NCI-H187 treated with DMSO at 0.1 percent for 48 hours (cell line): ENCODE results near the gene OR52E5.

ENCODE experiments used
- DNase-seq: peaks from one replicate; lab custom pipeline; 2025; lab: John Stamatoyannopoulos, UW

OR52E5 gene

DNA sequence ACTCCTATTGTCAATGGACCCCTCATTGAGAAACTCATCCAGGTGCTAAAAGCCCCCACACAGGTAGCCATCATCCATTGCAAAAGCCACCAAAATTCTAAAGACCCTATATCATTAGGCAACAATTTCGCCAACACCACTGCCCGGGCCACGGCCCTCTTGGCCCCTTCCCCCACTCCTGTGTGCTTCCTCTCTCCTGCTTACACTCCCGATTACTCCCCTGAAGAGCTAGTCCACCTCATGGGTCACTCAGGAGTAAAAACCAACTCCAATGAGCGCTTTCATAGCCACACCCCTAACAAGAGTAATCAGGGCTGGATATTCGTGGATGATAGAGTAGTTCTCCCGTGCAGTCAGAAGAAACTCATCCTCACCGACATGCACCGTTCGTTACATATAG is 40.1 kb downstream of the OR52E5 start:
- no peak for DNase-seq

DNA sequence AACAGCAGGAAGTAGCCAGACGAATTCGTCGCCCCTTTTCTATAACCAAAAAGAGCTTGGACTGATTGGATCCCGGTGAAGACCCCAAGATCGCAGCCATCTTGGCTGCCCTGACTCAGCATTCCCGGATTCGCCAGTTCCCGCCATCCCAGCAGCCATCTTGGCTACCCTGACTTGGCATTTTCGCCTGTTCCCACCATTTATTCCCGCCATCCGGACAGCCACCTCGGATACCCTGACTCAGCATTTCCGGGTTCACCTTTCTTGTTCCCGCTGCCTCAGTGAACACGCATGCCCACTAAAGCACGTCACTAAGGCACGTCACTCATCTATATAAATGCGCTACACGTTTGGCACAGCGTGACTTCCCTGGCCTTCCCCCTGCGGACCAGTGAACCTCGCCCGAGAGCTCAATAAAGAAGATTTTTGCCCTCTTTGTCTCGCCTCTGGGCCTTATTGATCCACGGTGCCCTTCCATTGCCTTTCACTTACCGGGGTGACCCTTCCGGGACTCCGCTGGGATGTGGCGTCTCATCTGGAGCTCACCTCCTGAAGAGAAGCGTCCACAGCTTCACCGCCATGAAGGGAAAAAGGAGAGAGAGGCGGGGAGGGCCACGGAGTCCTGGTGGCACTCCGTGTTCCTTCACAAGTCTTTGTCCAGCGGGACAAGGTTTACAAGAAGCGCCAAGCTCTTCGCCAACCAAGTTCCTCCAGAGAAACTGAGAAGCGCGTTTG is 45.0 kb downstream of the OR52E5 start:
- no peak for DNase-seq

- DNase-seq = no peak
These were observed 45.6 kb downstream of the OR52E5 start for GRCh38 chr11:5938603-5938965.

- no peak for DNase-seq
These were observed 47.7 kb downstream of the OR52E5 start for GRCh38 chr11:5940748-5941147.

DNA sequence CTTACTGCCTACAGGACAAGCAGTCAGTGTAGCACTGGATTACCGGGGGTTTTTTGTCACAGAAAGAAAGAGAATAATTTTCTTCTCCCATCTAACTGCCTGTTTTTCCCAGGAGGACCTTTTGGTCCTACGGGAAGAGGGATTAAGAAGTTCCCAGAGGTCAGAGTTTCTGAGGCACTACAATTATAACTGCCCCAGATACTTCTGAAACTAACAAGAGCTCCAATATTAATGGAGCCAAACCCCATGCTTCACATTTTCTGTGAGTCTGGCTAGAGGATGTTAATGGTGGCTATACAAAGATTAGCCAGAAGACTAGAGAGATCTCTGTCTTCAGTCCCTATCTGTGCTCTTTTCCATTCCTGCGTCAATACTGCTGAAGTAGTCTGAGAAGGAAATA is 48.9 kb downstream of the OR52E5 start, which contains the start of gene OR56A3:
TSS of gene OR56A3 (plus strand) at position 301 of the 400 bp plus-strand sequence. CDS start 5,096 bp downstream, outside the sequence.
- DNase-seq = no peak
